Lower leg skin (tissue), 4 donors: ENCODE results near the gene SYT17. TPM values are rescaled to one million over a fixed set of nuclear protein-coding genes. Genes with fewer than 3 reads are reported as not detected.

ENCODE experiments used
- DNase-seq, 2 donors: peaks; one replicate each; pipeline ENCODE4 v3.0.0-alpha.2; 2019; ENCODE audit warnings: low spot score in 2 of 2
- H3K4me3 ChIP-seq: fragments of 200-600 bp; sonication (generic); 2 replicates; pipeline ENCODE4 v1.5.1; 2017; ENCODE audit warnings: mild to moderate bottlenecking, low read depth; ENCODE audit not compliant: poor library complexity, severe bottlenecking
- CTCF ChIP-seq, 3 donors: fragments of 450-650 bp; IDR thresholded peaks; one replicate each; pipeline ENCODE4 v1.5.1; 2016; ENCODE audit warnings: antibody characterized with exemption in 3 of 3, mild to moderate bottlenecking in 3 of 3, moderate library complexity in 2 of 3
- POLR2A ChIP-seq, 2 donors: fragments of 450-650 bp; IDR thresholded peaks; one replicate each; pipeline ENCODE4 v1.6.1; 2016 to 2017; ENCODE audit warnings: antibody characterized with exemption in 2 of 2, mild to moderate bottlenecking in 1 of 2, moderate library complexity in 1 of 2
- WGBS, 2 donors: methylation state at CpG; one replicate each; pipeline ENCODE4 v1.1.5; 2018; 5-methylcytosine and 5-hydroxymethylcytosine counted together
- intact Hi-C: fragments of 100-400 bp; cut with DNase I; formaldehyde crosslinking; loops from one replicate; pipeline ENCODE4 v1.15.0; 2023; ENCODE audit warnings: low total_unique reads
- total RNA-seq, 4 donors: library from RNA; depleted of rRNA; stranded (reverse); fragments of >200 nt; gene quantifications; one replicate each; pipeline ENCODE4 v1.1.0, GENCODE V29; 2016

The SYT17 gene
- total RNA-seq, 4 donors from 2014 or later = 3.7 to 9.0 (median 4.8) TPM

- TF ChIP-seq POLR2A (IDR thresholded peaks at IDR 0.05) (no peak), CTCF (IDR thresholded peaks at IDR 0.05) (no peak)
- no peak overlapping the region for H3K4me3 ChIP-seq
- DNase-seq = no peak
- intact Hi-C loops = no loop called here
- WGBS, 2 donors = 88 to 91% methylated on average over 5 of the region's 5 CpGs
These were observed 9.2 kb downstream of the SYT17 start for GRCh38 chr16:19177111-19177739.

- no peak for TF ChIP-seq CTCF (IDR thresholded peaks at IDR 0.05)
- TF ChIP-seq POLR2A (IDR thresholded peaks at IDR 0.05) = no peak
- intact Hi-C loops = loop anchor here (5.0 kb wide), 1 partner anchor 83 kb away; no protein-coding TSS in a partner anchor
- H3K4me3 ChIP-seq = no peak overlapping the region
- peak; percentile 64 to 95 for DNase-seq
- WGBS, 2 donors = 62 to 64% methylated on average over 27 of the region's 27 CpGs
These were observed 11.8 kb downstream of the SYT17 start for GRCh38 chr16:19179546-19180490.

- no peak for DNase-seq
- WGBS, 2 donors = 94 to 97% methylated on average over 4 of the region's 4 CpGs
- intact Hi-C loops = loop anchor here (5.0 kb wide), 1 partner anchor 83 kb away; no protein-coding TSS in a partner anchor
- H3K4me3 ChIP-seq = no peak overlapping the region
- TF ChIP-seq CTCF (IDR thresholded peaks at IDR 0.05) = no peak
- no peak for TF ChIP-seq POLR2A (IDR thresholded peaks at IDR 0.05)
These were observed 12.7 kb downstream of the SYT17 start for GRCh38 chr16:19180741-19181140.

DNA sequence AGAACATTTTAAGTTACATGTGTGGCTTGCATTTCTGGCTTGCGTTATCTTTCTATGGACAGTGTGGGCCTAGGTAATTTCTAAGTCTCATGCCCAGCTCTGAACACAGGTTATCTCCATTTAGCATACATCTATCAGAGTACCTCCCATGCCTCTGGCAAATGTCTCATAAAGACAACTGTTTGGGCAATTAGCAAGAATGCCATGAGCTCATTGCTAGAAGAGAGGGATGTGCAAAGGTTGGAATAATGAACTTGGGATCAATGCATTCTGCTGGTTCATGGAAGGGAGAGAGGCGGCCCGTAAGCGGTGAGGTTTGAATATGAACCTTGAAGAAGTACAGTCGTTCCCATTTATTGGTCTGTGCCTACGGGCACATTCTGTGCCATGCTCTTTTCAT is 14.4 kb downstream of the SYT17 start:
- intact Hi-C loops = loop anchor here (5.0 kb wide), 1 partner anchor 85 kb away; no protein-coding TSS in a partner anchor
- WGBS, 2 donors = 89 to 91% methylated on average over 6 of the region's 6 CpGs
- TF ChIP-seq POLR2A (IDR thresholded peaks at IDR 0.05) (no peak), CTCF (IDR thresholded peaks at IDR 0.05) (no peak)
- DNase-seq = no peak
- H3K4me3 ChIP-seq = no peak overlapping the region

DNA sequence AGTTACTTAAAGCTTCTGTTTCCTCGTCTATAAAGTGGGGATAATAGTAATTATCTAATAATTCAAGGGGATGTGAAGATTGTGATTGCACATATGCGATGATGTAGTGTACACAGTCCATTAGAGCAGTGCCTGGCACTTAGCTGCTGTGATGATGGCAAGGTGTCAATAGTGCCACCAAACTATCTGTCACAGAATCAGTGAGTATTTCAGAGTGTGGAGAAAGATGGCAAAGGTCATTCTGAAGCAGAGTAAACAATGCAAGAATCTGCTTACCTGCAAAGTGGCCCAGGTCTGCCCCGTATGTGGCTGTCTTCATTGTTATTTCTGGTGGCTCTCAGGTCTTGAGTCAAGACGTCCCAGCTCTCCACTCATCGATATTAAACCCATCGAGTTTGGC is 15.1 kb downstream of the SYT17 start:
- intact Hi-C loops = loop anchor here (5.0 kb wide), 1 partner anchor 86 kb away; no protein-coding TSS in a partner anchor

More for the DNA sequence above, 15.1 kb downstream of the SYT17 start:
- TF ChIP-seq CTCF (IDR thresholded peaks at IDR 0.05) = no peak
- no peak for TF ChIP-seq POLR2A (IDR thresholded peaks at IDR 0.05)
- 89 to 90% methylated on average over 6 of the region's 6 CpGs for WGBS, 2 donors
- no peak overlapping the region for H3K4me3 ChIP-seq
- DNase-seq = no peak
